H9 (cell line): Measurements from ENCODE around the gene CCDC148. TPM values are rescaled to one million over a fixed set of nuclear protein-coding genes. Genes with fewer than 3 reads are reported as not detected.

Experiments used
- DNase-seq: peaks from one replicate; pipeline ENCODE4 v3.0.0-alpha.2; 2017
- H2AFZ ChIP-seq: one replicate; pipeline ENCODE4 v1.6.1; 2013; ENCODE audit warnings: mild to moderate bottlenecking, low read length, control low read depth, moderate library complexity
- H2AK5ac ChIP-seq: 2 replicates; pipeline ENCODE4 v1.6.1; 2013; ENCODE audit warnings: low read length, control low read depth, mixed read lengths; ENCODE audit not compliant: insufficient read length
- H2BK120ac ChIP-seq: one replicate; pipeline ENCODE4 v1.6.1; 2013; ENCODE audit warnings: low read depth, mild to moderate bottlenecking, low read length, control low read depth, inconsistent platforms; ENCODE audit not compliant: poor library complexity, severe bottlenecking
- H2BK12ac ChIP-seq: 2 replicates; pipeline ENCODE4 v1.6.1; 2013; ENCODE audit warnings: low read length, control low read depth, mixed read lengths, low read depth; ENCODE audit not compliant: insufficient read length
- H2BK15ac ChIP-seq: 2 replicates; pipeline ENCODE4 v1.6.1; 2013; ENCODE audit warnings: low read depth, low read length, control low read depth
- H2BK20ac ChIP-seq: one replicate; pipeline ENCODE4 v1.6.1; 2013; ENCODE audit warnings: low read depth, mild to moderate bottlenecking, low read length, control low read depth, inconsistent platforms; ENCODE audit not compliant: poor library complexity, severe bottlenecking
- H2BK5ac ChIP-seq: 2 replicates; pipeline ENCODE4 v1.6.1; 2013; ENCODE audit warnings: low read length, control low read depth, mixed read lengths; ENCODE audit not compliant: insufficient read length
- H3K14ac ChIP-seq: 2 replicates; pipeline ENCODE4 v1.6.1; 2013; ENCODE audit warnings: low read length, control low read depth; ENCODE audit not compliant: insufficient read depth
- H3K18ac ChIP-seq: 2 replicates; pipeline ENCODE4 v1.6.1; 2013; ENCODE audit warnings: low read depth, mild to moderate bottlenecking, mixed read lengths, low read length, control low read depth; ENCODE audit not compliant: insufficient read length
- H3K23ac ChIP-seq: 2 replicates; pipeline ENCODE4 v1.6.1; 2013; ENCODE audit warnings: low read length, control low read depth, mixed read lengths, low read depth; ENCODE audit not compliant: insufficient read length
- H3K23me2 ChIP-seq: 2 replicates; pipeline ENCODE4 v1.6.1; 2013; ENCODE audit warnings: low read depth, mild to moderate bottlenecking, mixed read lengths, low read length, control low read depth; ENCODE audit not compliant: insufficient read length, poor library complexity, severe bottlenecking
- H3K27ac ChIP-seq: 2 replicates; pipeline ENCODE4 v1.5.1; 2013; ENCODE audit warnings: low read length, control low read depth, mixed read lengths, low read depth; ENCODE audit not compliant: insufficient read length
- H3K27me3 ChIP-seq: 2 replicates; pipeline ENCODE4 v1.6.1; 2013; ENCODE audit warnings: low read length, control low read depth, inconsistent platforms; ENCODE audit not compliant: insufficient read depth
- H3K4ac ChIP-seq: 2 replicates; pipeline ENCODE4 v1.6.1; 2013; ENCODE audit warnings: low read depth, mild to moderate bottlenecking, control low read depth, inconsistent platforms, low read length, moderate library complexity
- H3K4me1 ChIP-seq: 2 replicates; pipeline ENCODE4 v1.6.1; 2013; ENCODE audit warnings: low read length, control low read depth, inconsistent platforms; ENCODE audit not compliant: insufficient read depth
- H3K4me2 ChIP-seq: 2 replicates; pipeline ENCODE4 v1.6.1; 2013; ENCODE audit warnings: low read length, control low read depth, mixed read lengths; ENCODE audit not compliant: insufficient read length, insufficient read depth
- H3K56ac ChIP-seq: 2 replicates; pipeline ENCODE4 v1.6.1; 2013; ENCODE audit warnings: low read depth, mild to moderate bottlenecking, mixed read lengths, low read length, control low read depth; ENCODE audit not compliant: insufficient read length
- H3K79me1 ChIP-seq: 2 replicates; pipeline ENCODE4 v1.6.1; 2013; ENCODE audit warnings: low read depth, mild to moderate bottlenecking, moderate library complexity, low read length, control low read depth, inconsistent platforms; ENCODE audit not compliant: insufficient read depth, poor library complexity, severe bottlenecking
- H3K79me2 ChIP-seq: 2 replicates; pipeline ENCODE4 v1.6.1; 2013; ENCODE audit warnings: low read length, control low read depth, inconsistent platforms; ENCODE audit not compliant: insufficient read depth
- H3K9ac ChIP-seq: 2 replicates; pipeline ENCODE4 v1.6.1; 2013; ENCODE audit warnings: low read length, control low read depth, mixed read lengths; ENCODE audit not compliant: insufficient read length; ENCODE audit errors: extremely low read depth
- H3K9me3 ChIP-seq: one replicate; pipeline ENCODE4 v1.6.1; 2013; ENCODE audit warnings: low read depth, low read length, inconsistent platforms; ENCODE audit not compliant: control insufficient read depth
- H3T11ph ChIP-seq: one replicate; pipeline ENCODE4 v1.6.1; 2013; ENCODE audit warnings: mild to moderate bottlenecking, low read length, control low read depth, inconsistent platforms
- H4K20me1 ChIP-seq: one replicate; pipeline ENCODE4 v1.6.1; 2013; ENCODE audit not compliant: control insufficient read depth, insufficient read length, insufficient read depth
- H4K5ac ChIP-seq: 2 replicates; pipeline ENCODE4 v1.6.1; 2013; ENCODE audit warnings: low read depth, mild to moderate bottlenecking, mixed read lengths, low read length, control low read depth; ENCODE audit not compliant: insufficient read length
- H4K8ac ChIP-seq: replicated peaks from 2 replicates; pipeline ENCODE4 v1.6.1; 2013; ENCODE audit warnings: low read length, control low read depth, mixed read lengths, low read depth; ENCODE audit not compliant: insufficient read length
- H4K91ac ChIP-seq: 2 replicates; pipeline ENCODE4 v1.6.1; 2013; ENCODE audit warnings: low read depth, mild to moderate bottlenecking, moderate library complexity, mixed read lengths, low read length, control low read depth; ENCODE audit not compliant: insufficient read length
- H3K27ac Mint-ChIP-seq, 3 experiments: 2 replicates in 2 of 3; 3 replicates in 1 of 3; pipeline ENCODE4 v1.8.0; 2020 to 2021; ENCODE audit warnings: mixed read lengths in 3 of 3, mild to moderate bottlenecking in 1 of 3, moderate library complexity in 1 of 3
- H3K27me3 Mint-ChIP-seq: 2 replicates; pipeline ENCODE4 v1.8.0; 2021; ENCODE audit warnings: low read depth, mild to moderate bottlenecking, moderate library complexity, mixed read lengths
- H3K36me3 Mint-ChIP-seq, 3 experiments: 2 replicates in 2 of 3; 3 replicates in 1 of 3; pipeline ENCODE4 v1.8.0; 2020 to 2021; ENCODE audit warnings: low read depth in 3 of 3, mixed read lengths in 3 of 3; ENCODE audit not compliant: insufficient read depth in 1 of 3
- H3K4me1 Mint-ChIP-seq, 2 experiments: 2 replicates each; pipeline ENCODE4 v1.8.0; 2020; ENCODE audit warnings: mixed read lengths in 2 of 2
- H3K4me3 Mint-ChIP-seq, 2 experiments: 2 replicates in 1 of 2; 3 replicates in 1 of 2; pipeline ENCODE4 v1.8.0; 2020 to 2021; ENCODE audit warnings: mild to moderate bottlenecking in 2 of 2, mixed read lengths in 2 of 2, moderate library complexity in 1 of 2
- H3K9me3 Mint-ChIP-seq, 2 experiments: 2 replicates in 1 of 2; 3 replicates in 1 of 2; pipeline ENCODE4 v1.8.0; 2020; ENCODE audit warnings: mild to moderate bottlenecking in 2 of 2, mixed read lengths in 2 of 2, moderate library complexity in 1 of 2
- CTCF ChIP-seq: fragments of 200-600 bp; sonication (generic); conservative IDR thresholded peaks from 3 replicates; pipeline ENCODE4 v1.8.0; 2021; ENCODE audit warnings: antibody characterized with exemption, mild to moderate bottlenecking
- WGBS: extraction: QIAGEN DNeasy Blood & Tissue Kit; methylation state at CpG from one replicate; pipeline ENCODE4 v1.1.7; 2013; ENCODE audit warnings: missing lambda C conversion rate, low lambda C conversion rate, mixed read lengths; ENCODE audit not compliant: insufficient read length; ENCODE audit errors: extremely low coverage; 5-methylcytosine and 5-hydroxymethylcytosine counted together
- total RNA-seq: library from RNA; stranded (reverse); gene quantifications from 2 replicates; pipeline ENCODE4 v1.2.1, GENCODE V29; 2021

CCDC148 gene
- total RNA-seq, 1 experiment from 2014 or later = 1.5 TPM

DNA sequence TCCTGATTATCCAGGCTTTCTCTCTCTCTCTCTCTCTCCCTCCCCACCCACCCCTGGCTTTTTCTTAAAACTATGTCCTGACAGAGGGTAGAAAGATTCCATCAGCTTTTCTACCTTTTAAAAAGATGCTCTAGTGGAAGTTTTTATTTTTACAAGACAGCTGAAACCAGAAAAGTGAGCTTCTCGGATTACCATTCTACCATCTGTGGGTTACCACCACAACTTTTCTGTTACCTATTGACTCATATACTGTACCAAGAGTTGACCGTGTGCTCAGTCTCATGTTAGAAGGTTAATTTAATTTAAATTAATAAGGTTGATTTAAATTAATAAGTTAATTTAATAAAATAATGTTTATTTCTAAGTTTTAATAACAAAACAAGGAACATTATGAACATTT lies 217.3 kb downstream of the CCDC148 start:
- no peak overlapping the region for H2BK15ac ChIP-seq
- Mint-ChIP-seq H3K36me3 (no peaks in the 10 kb centered on the region), H3K27ac (no peak overlapping the region), H3K4me1 (peaks cover 23% of the 10 kb centered on the region in 2 experiments), H3K27me3 (peaks cover 15% of the 10 kb centered on the region), H3K4me3 (no peak overlapping the region), H3K9me3 (no peaks in the 10 kb centered on the region)
- H3K18ac ChIP-seq = no peak overlapping the region
- H3K14ac ChIP-seq = no peak overlapping the region
- no peak overlapping the region for H3K4me2 ChIP-seq
- DNase-seq = no peak
- H4K5ac ChIP-seq = no peak overlapping the region
- H3K4me1 ChIP-seq = peaks cover 4% of the 10 kb centered on the region; the same call in 1 of the 2 replicates
- H2AK5ac ChIP-seq = no peak overlapping the region
- no peak overlapping the region for H3K27ac ChIP-seq
- H2AFZ ChIP-seq = no peak overlapping the region
- H4K20me1 ChIP-seq = no peaks in the 10 kb centered on the region
- no peaks in the 10 kb centered on the region for H3K23me2 ChIP-seq
- no peak overlapping the region for H3K23ac ChIP-seq
- H3K4ac ChIP-seq = no peak overlapping the region
- no peak overlapping the region for H4K8ac ChIP-seq
- no peak overlapping the region for H4K91ac ChIP-seq
- no peaks in the 10 kb centered on the region for H3K27me3 ChIP-seq
- no peak overlapping the region for H3K56ac ChIP-seq
- no peak overlapping the region for H3K9ac ChIP-seq
- no peak overlapping the region for H2BK5ac ChIP-seq
- no peak overlapping the region for H3T11ph ChIP-seq
- H2BK20ac ChIP-seq = no peak overlapping the region
- H2BK120ac ChIP-seq = no peak overlapping the region
- TF ChIP-seq CTCF = no peak
- WGBS = no CpG with 5 or more reads among the region's 2 CpGs
- no peaks in the 10 kb centered on the region for H3K9me3 ChIP-seq
- no peaks in the 10 kb centered on the region for H3K79me1 ChIP-seq
- H2BK12ac ChIP-seq = no peak overlapping the region
- no peaks in the 10 kb centered on the region for H3K79me2 ChIP-seq
